AG08396 (cell line): Measurements from ENCODE around the gene B3GNT2.
"Not testable (repeated sequence)": the region's sequence is repeated elsewhere in the genome, so short reads cannot be mapped to it uniquely, and the experiment has no call there.

Experiments
- DNase-seq: peaks from one replicate; pipeline ENCODE4 v3.0.0; 2012; ENCODE audit warnings: low spot score, mixed read lengths

Gene B3GNT2, protein sequence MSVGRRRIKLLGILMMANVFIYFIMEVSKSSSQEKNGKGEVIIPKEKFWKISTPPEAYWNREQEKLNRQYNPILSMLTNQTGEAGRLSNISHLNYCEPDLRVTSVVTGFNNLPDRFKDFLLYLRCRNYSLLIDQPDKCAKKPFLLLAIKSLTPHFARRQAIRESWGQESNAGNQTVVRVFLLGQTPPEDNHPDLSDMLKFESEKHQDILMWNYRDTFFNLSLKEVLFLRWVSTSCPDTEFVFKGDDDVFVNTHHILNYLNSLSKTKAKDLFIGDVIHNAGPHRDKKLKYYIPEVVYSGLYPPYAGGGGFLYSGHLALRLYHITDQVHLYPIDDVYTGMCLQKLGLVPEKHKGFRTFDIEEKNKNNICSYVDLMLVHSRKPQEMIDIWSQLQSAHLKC

DNA sequence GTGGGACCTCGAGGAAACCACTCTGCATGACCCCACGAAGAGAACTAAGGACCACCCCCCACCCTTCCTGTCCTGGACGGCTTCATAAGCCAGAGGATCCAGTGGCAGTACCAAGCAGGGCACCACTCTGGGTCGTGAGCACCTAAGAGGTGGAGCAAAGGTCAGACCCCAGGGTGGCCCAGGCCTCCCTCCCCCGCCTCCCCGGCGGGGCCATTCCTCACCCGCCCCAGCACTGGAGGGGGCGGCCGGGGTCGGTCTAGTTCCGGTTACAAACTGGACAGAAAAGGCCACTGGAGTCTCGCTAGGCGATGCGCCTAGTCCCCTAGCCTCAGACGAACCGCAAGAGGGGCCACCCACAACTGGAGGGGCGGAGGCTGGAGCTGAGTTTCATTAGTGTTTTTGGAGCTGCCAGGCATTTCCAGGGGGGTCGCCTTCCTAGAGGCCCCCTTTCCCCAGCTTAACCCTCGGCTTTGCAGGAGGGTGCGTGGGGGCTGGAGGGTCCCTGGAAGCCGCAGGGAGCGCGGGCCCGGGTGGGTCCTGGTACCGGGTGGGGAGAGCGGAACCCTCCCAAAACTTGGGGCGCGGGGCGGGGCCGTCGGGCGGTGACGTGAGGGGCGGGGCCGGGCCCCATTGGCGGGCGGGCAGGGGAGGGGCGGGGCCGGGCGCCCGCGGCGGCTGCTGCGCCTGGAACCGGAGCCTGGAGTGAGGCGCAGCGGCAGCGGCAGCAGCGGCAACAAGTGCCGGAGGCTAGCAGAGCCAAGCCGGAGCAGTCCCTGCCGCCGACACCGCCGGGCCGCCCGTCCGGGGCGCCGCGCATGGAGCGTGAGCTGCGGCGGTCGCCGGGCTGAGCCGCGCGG is at the start of gene B3GNT2:
Gene B3GNT2, plus strand, starts transcription at position 695 of the 857 bp plus-strand sequence. CDS start 26,106 bp downstream, outside the sequence.
- DNase-seq, result peak; percentile 95

DNA sequence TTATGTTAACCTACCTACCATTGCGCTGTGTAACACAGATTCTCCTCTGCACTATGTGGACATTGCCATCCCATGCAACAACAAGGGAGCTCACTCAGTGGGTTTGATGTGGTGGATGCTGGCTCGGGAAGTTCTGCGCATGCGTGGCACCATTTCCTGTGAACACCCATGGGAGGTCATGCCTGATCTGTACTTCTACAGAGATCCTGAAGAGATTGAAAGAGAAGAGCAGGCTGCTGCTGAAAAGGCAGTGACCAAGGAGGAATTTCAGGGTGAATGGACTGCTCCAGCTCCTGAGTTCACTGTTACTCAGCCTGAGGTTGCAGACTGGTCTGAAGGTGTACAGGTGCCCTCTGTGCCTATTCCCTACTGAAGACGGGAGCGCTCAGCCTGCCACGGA is 49.1 kb upstream of the B3GNT2 start:
- DNase-seq, result not testable (repeated sequence)

DNA sequence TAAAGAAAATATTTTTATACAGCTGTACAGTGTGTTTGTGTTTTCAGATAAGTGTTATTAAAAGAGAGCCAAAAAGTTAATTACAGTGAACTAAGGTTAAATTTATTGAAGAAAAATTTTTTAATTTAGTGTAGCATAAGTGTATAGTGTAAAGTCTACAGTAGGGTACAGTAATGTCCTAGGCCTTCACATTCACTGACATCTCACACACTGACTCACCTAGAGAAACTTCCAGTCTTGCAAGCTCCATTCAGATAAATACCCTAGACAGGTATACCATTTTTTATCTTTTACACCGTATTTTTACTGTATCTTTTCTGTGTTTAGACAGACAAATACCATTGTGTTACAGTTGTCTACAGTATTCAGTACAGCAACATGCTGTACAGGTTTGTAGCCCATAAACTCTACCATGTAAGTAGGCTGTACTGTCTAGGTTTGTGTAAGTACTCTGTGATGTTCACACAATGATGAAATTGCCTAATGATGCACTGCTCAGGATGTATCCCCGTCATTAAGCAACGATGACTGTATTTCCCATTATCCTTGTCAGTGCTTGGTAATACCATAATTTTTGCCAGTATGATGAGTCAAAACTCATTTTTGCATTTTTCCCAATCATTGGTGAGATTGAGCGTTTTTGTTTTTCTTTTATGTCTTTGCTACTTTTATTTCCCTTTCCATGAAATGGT is 48.2 kb upstream of the B3GNT2 start:
- DNase-seq, result no peak

DNA sequence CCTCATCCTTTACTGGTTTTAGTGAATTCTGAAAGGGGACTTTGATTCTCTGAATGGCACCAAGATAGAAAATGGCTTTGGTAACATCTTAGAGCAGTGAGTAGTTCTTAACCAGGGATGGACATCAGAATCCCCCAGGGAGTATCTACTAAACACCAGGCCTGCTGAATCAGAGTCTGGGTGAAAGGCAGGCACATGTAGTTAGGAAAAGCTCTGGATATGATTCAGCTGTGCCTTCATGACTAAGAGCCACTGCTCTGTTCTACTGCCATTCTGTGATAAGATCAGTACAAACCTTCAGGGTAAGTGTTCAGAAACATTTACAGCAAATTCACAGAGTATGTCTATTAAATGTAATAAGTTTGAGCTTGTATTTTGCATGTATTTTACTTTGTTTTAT is 46.2 kb upstream of the B3GNT2 start:
- peak; percentile 44 for DNase-seq

GRCh38 chr2:62150597-62151305 is 45.2 kb upstream of the B3GNT2 start:
- no peak for DNase-seq

- no peak for DNase-seq
These were observed 44.6 kb upstream of the B3GNT2 start for GRCh38 chr2:62151306-62151638.

DNA sequence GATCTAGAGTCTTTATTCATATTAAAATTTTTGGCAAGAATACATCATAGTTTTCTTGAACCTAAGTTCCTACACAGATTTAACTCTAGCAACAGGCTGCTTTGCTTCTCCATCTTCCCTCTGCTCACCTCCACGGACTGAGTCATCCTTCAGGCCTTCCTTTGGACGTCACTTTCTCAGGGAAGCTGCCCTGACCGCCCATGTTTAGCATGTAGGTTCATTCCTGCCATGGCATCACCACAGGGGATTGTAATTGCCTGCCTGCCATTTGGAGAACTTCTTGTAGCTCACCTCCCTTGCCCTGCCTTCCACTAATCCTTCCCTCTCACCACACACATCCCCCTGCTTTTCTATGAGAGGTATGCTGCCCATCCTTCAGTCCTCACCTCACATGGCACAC is 43.9 kb upstream of the B3GNT2 start:
- DNase-seq, result no peak

GRCh38 chr2:62156861-62157496 is 38.9 kb upstream of the B3GNT2 start:
- DNase-seq, result no peak

GRCh38 chr2:62158444-62159121 is 37.3 kb upstream of the B3GNT2 start:
- DNase-seq, result no peak

DNA sequence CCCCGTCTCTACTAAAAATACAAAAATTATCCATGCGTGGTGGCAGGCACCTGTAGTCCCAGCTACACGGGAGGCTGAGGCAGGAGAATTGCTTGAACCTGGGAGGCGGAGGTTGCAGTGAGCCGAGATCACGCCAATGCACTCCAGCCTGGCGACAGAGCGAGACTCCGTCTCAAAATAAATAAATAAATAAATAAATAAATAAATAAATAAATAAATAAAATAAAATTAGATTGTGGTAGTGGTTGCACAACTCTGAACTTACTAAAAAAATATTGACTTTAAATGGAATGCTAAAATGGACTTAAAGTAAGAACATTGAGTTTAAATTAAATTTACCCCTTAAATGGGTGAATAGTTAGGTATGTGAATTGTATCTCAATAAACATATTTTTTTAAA is 35.2 kb upstream of the B3GNT2 start:
- not testable (repeated sequence) for DNase-seq

DNA sequence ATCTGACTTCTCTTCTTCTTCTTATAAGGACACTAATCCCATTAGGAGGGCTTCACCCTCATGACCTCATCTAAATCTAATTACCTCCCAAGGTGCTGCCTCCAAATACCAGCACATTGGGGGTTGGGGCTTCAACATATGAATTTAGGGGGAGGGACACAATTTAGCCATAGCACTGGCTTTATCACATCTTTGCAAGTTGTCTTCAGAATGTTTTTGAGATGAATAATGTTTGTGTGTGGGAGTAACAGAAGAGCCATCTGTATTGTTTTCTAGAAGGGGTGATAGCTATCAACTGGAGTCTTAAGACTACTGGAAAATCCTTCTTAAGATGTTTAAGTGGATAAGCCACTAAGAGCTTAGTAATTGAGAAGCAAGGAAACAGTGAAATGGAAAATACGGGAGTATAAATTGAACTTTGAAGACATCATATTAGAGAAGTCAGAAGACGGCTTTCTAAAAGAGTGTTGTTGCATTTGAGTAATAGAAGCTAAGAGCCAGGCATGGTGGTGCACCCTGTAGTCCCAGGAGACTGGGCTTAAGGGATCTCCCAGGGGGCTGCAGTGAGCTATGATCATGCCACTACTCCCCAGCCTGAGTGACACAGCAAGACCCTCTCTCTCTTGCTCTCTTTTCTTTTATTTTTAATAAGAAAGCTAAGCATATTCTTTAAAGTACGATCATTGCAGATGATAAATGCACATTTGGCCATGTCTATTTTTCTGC is 32.6 kb upstream of the B3GNT2 start:
- no peak for DNase-seq

DNA sequence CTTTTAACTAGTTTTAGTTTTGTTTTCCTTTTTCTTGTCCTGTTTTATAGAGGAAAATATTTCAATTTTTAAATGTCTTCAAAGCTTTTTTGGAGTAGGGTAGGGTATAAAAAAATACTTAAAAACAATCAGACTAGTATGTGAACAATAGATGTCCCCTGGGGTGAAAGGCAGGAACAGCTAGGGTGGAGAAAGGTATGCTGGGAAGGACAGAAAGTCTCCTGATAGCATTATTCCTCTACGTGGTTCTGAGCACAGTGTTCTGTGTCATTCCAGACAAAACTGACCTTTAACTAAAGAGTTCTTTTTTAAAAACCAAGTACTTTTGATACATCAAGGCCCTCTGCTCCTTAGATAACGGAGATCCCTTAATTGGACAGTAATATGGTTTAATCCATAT is 32.1 kb upstream of the B3GNT2 start:
- DNase-seq, result no peak

- no peak for DNase-seq
These were observed 20.2 kb upstream of the B3GNT2 start for GRCh38 chr2:62175728-62176127.

DNA sequence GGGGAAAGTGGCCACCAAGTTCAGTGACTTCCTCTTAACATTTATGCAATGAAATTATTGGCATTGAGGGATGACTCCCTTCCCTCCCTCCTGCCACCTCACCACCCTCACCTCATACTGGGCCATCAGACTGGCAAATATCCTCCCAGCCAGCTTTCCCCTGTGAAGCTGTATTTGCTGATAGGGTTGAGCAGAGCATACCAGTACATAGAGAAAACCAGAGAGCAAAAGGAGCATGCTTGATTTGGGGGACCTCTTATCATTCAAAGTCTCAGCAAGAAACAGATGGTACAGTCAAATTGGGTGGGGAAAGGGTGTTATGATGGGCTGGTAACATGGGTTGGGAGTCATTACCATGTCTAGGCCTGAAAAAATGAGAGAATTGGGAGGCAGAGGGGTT is 19.1 kb upstream of the B3GNT2 start:
- no peak for DNase-seq

DNA sequence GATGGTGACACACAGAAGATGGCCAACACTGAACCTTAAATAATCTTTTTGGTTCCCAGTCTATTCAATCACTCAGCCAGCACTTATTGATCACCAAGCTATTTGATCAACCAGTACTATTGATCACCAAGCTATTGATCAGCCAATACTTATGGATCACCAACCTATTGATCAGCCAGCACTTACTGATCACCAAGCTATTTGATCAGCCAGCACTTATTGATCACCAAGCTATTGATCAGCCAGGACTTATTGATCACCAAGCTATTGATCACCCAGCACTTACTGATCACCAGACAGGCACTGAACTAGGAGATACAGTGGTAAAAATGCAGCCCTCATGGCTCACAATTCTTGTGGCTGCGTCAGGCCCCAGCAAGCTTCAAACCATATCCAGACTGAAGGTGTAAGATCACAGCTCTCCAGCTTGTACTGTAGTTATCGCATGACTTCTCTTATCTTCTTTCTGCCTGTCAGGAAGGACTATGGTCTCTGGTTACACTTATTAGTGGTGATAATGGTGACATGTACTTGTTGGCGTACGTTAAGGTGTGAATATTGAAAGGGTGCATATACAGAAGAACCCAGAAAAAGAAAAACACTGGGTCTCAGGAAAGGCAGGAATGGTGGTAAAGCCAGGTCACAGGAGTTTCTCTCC is 18.4 kb upstream of the B3GNT2 start:
- no peak for DNase-seq

- peak; percentile 31 for DNase-seq
These were observed 17.1 kb upstream of the B3GNT2 start for GRCh38 chr2:62178741-62179271.

DNA sequence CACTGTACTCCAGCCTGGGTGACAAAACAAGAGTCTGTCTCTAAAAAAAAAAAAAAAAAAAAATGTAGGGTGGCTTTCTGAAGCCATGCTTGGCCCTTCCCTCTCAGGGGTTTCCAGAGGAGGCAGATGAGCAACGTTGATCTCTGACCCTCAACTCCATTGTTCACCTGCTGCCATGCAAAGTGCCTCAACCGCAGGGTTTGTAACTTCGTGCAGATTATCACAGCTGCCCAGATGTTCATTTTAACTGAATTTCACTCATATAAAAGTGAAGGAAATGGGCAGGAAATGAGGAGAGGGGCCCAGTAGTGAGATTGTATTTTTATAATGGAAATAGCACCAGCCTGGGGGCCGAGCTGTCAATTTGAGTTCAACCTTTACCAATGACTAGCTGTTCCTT is 14.9 kb upstream of the B3GNT2 start:
- no peak for DNase-seq

- DNase-seq, result no peak
These were observed 14.1 kb upstream of the B3GNT2 start for GRCh38 chr2:62181843-62182242.

GRCh38 chr2:62184512-62185230 is 11.2 kb upstream of the B3GNT2 start:
- DNase-seq, result no peak
